ENCODE measurements around the gene FARSA. TPM values are rescaled to one million over a fixed set of nuclear protein-coding genes. Genes with fewer than 3 reads are reported as not detected.

The FARSA gene
- 47.1 and 54.3 TPM in 2 replicates for total RNA-seq

GRCh38 chr19:12933287-12934072 is at the start of gene FARSA:
FARSA (minus strand) TSS chr19:12933711; CDS start chr19:12933696, 15 bp downstream.

GRCh38 chr19:12969292-12969988 is 35.9 kb upstream of the FARSA start, which contains the start of gene DAND5:
DAND5 (plus strand) TSS chr19:12969576; CDS start chr19:12969661, 85 bp downstream.

GRCh38 chr19:12956446-12957388 is 23.2 kb upstream of the FARSA start, which contains the start of gene GADD45GIP1:
GADD45GIP1 (minus strand) TSS chr19:12957223; CDS start chr19:12957212, 11 bp downstream.

DNA sequence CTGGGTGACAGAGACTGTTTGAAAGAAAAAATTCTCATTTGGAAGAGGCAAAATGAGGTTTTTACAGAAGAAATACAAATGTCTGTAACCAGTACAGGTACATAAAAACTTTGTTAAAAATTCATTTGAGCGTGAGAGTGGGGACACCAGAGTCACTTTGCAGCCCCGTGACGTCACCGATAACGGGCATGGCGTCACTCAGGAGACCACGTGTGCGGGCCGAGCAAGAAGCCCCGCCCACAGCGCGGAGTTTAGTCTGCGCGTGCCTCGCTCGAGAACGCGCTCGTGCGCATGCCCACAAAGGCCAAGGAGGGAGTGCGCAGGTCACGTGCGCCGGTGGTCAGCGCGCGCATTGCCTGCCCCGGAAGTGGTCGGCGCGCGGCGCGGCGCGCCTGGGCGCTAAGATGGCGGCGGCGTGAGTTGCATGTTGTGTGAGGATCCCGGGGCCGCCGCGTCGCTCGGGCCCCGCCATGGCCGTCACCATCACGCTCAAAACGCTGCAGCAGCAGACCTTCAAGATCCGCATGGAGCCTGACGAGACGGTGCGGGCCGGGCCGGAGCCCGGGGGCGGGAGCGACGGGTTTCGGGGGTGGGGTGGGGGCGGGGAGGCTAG is 12.1 kb upstream of the FARSA start, which contains the start of gene RAD23A:
Gene RAD23A (plus strand): TSS at position 384 of the 613 bp plus-strand sequence. CDS start 87 bp downstream, at position 471.

DNA sequence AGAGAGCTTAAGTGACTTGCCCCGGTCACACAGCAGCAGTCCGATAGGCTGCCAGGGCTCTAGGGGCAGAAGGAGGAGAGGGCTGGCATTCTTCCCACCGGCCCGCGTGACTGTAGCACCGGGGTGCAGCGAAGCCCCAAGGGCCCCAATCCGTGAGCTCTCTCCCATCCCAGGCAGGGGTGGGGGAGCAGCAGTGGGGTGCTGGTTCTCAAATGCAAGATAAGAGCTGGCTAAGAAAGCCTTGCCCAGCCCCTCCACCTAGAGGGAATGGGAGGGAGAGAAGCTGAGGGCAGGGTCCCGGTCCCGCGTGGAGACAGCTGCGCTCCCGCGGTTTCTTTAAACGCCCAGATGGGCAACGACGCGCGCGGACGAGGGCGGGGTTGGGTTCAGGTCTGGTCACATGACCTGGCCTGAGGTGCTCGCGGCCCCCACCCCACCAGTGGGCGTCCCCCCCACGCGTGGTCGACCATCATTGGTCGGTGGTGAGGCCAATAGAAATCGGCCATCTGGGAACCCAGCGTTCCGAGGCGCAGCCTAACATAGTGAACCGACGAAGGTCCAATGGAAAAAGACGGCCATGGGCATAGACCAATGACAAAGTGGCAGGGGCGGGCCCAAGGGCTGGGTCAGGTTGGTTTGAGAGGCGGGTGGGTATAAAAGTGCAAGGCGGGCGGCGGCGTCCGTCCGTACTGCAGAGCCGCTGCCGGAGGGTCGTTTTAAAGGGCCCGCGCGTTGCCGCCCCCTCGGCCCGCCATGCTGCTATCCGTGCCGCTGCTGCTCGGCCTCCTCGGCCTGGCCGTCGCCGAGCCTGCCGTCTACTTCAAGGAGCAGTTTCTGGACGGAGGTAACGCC is 4.6 kb upstream of the FARSA start, which contains the start of gene CALR:
Gene CALR (plus strand): TSS at position 683 of the 852 bp plus-strand sequence. CDS start 71 bp downstream, at position 754.

DNA sequence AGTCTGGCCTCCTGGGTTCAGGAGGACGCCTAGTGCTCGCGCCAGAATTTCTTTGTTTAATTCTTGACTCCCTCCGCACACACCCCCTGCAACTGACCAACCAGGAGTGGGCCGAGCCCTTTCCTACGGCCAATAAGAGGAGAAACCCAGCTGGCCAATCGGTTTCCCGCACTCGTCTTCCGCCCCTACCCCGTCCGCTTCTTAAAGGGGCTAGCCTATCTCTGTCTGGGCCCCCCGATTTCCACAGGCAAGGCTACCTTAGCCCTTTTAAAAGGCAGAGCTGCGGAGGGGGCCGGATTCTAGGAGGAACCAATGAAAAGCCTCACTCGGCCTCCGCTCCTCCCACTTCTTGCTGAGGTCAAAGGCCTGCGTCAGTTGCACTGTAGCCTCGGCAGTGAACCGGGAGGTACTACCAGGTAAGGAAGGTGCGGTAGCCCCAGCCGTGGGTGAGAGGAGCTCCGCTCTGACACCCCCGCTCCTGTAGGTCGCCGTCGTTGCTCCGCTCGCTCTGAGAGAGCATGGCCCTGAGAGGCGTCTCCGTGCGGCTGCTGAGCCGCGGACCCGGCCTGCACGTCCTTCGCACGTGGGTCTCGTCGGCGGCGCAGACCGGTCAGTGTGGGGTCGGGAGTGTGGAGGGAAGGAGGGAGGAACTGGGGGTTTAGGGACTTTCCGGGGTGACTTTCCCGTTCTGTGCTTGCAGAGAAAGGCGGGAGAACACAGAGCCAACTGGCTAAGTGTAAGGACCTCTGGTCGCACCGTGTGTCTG is 42.5 kb downstream of the FARSA start, which contains the start of gene GCDH:
Gene GCDH (plus strand): TSS at position 374 of the 766 bp plus-strand sequence. CDS start 145 bp downstream, at position 519.

GRCh38 chr19:12886969-12887747 is 46.4 kb downstream of the FARSA start, which contains the start of gene KLF1:
KLF1 (minus strand) TSS chr19:12887201; CDS start chr19:12887140, 61 bp downstream.

DNA sequence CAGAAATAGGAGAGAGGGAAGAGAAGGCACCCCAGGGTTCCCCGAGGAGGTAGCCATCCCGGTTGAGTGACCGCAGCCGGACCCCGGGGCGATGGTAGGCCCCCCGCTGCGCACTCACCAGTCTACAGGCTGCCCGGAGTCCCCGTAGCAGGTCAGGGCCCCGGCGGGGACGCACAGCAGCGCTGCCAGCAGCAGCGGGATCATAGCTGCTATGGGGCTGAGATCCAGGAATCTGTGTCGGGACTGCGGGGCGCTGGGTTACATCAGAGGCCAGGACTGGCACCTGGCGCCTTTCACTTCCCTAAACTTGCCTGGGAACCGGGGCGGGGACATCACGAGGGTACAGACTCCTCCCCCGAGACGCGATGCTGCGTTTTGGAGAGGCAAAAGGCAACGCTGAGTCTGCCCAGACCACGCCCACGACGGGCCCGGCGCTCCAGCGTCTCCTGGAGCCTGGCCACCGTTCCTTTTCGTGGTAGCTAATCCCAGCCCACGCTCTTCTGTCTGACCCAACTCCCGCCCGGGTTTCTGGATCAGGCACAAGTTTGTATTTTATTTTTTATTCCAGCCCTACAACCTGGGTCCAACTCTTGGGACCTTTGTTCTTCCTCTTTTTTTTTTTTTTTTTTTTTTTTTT is 52.2 kb downstream of the FARSA start, which contains the start of gene DNASE2:
Gene DNASE2 (minus strand): TSS at position 278 of the 637 bp plus-strand sequence. CDS start 74 bp downstream, at position 204.

Small RNAs within 50 kb of the gene (small RNA-seq; reads per million reads assigned to genes)
- gene MIR5695 = 0.86 reads per million, percentile 50 among the genes with 10 or more reads in this experiment
- gene MIR6515 = 0.86 reads per million, percentile 50 among the genes with 10 or more reads in this experiment

Other genes with a start within 250 kb of the FARSA start
- gene GNG14, start 245.7 kb downstream of the FARSA start, total RNA-seq = not detected in 2 replicates
- 15.7 and 19.8 TPM in 2 replicates for gene FBXW9, start 237.1 kb downstream of the FARSA start, total RNA-seq
- gene TNPO2, start 209.8 kb downstream of the FARSA start, total RNA-seq = 39.5 and 59.7 TPM in 2 replicates
- gene TRIR, start 199.0 kb downstream of the FARSA start, total RNA-seq = 111 and 226 TPM in 2 replicates
- 76.6 and 122 TPM in 2 replicates for gene GET3, start 196.2 kb downstream of the FARSA start, total RNA-seq
- gene BEST2, start 181.9 kb downstream of the FARSA start, total RNA-seq = not detected in 2 replicates
- gene HOOK2, start 158.2 kb downstream of the FARSA start, total RNA-seq = 24.1 and 41.6 TPM in 2 replicates
- gene JUNB, start 142.2 kb downstream of the FARSA start, total RNA-seq = 91.9 and 180 TPM in 2 replicates
- 190 and 206 TPM in 2 replicates for gene PRDX2, start 131.9 kb downstream of the FARSA start, total RNA-seq
- not detected in 2 replicates for gene THSD8, start 131.6 kb downstream of the FARSA start, total RNA-seq
- gene RNASEH2A, start 127.1 kb downstream of the FARSA start, total RNA-seq = 13.3 and 21.5 TPM in 2 replicates
- not detected in 2 replicates for gene RTBDN, start 99.1 kb downstream of the FARSA start, total RNA-seq
- gene MAST1, start 95.2 kb downstream of the FARSA start, total RNA-seq = under 0.01 and 0.43 TPM in 2 replicates
- 28.7 and 30.7 TPM in 2 replicates for gene DNASE2, start 52.3 kb downstream of the FARSA start, total RNA-seq
- gene KLF1, start 46.5 kb downstream of the FARSA start, total RNA-seq = not detected in 2 replicates
- 17.7 and 42.1 TPM in 2 replicates for gene GCDH, start 42.6 kb downstream of the FARSA start, total RNA-seq
- gene SYCE2, start 14.4 kb downstream of the FARSA start, total RNA-seq = 0.39 TPM in 1 of 2 replicates, not detected in the other
- gene CALR, start 4.9 kb upstream of the FARSA start, total RNA-seq = 1,956 and 2,934 TPM in 2 replicates
- gene RAD23A, start 12.2 kb upstream of the FARSA start, total RNA-seq = 61.2 and 89.9 TPM in 2 replicates
- gene GADD45GIP1, start 23.5 kb upstream of the FARSA start, total RNA-seq = 13.0 and 18.3 TPM in 2 replicates
- gene DAND5, start 35.9 kb upstream of the FARSA start, total RNA-seq = 0.11 TPM in 1 of 2 replicates, not detected in the other
- 2.6 and 5.9 TPM in 2 replicates for gene NFIX, start 61.8 kb upstream of the FARSA start, total RNA-seq
- 3.1 and 3.5 TPM in 2 replicates for gene LYL1, start 169.1 kb upstream of the FARSA start, total RNA-seq
- 22.8 and 34.9 TPM in 2 replicates for gene TRMT1, start 183.0 kb upstream of the FARSA start, total RNA-seq
- 58.1 and 69.6 TPM in 2 replicates for gene NACC1, start 184.6 kb upstream of the FARSA start, total RNA-seq
- 51.0 and 62.9 TPM in 2 replicates for gene STX10, start 216.7 kb upstream of the FARSA start, total RNA-seq
- gene IER2, start 216.7 kb upstream of the FARSA start, total RNA-seq = 38.8 and 55.7 TPM in 2 replicates